ENCODE results near the gene ALX4. TPM values are rescaled to one million over a fixed set of nuclear protein-coding genes. Genes with fewer than 3 reads are reported as not detected.

ALX4 gene
- polyA plus RNA-seq, 1 of the 3 experiments (the other 2 are of a cell fraction): under 0.01 TPM

GRCh38 chr11:44260081-44260480 is 49.9 kb downstream of the ALX4 start:
- H2AFZ ChIP-seq (ENCODE audit: low read depth): no peak overlapping the region
- WGBS (ENCODE audit: low lambda C conversion rate): 51% methylated on average over 3 of the region's 4 CpGs
- POLR2A ChIA-PET: no interaction called here
- no peak for DNase-seq
- H3K9me2 ChIP-seq: no peaks in the 10 kb centered on the region
- no peaks in the 10 kb centered on the region for H3K79me2 ChIP-seq (ENCODE audit: insufficient read depth)
- H4K20me1 ChIP-seq (ENCODE audit: insufficient read depth): no peaks in the 10 kb centered on the region
- no peaks in the 10 kb centered on the region for H3K9me3 ChIP-seq
- H3F3A ChIP-seq (replicated peaks; ENCODE audit: insufficient read depth): no peaks in the 10 kb centered on the region
- no peaks in the 10 kb centered on the region for H3K36me3 ChIP-seq (replicated peaks in 1 of 2; ENCODE audit: control insufficient read depth in 1 of 2, insufficient read depth in 2 of 2, low read length in 1 of 2)
- H3K27me3 ChIP-seq (ENCODE audit: insufficient read depth): no peaks in the 10 kb centered on the region
- H3K9ac ChIP-seq: no peak overlapping the region
- TF ChIP-seq PBX3 (IDR thresholded peaks at IDR 0.05): no peak
- no peak overlapping the region for H3K4me3 ChIP-seq (ENCODE audit: low read depth in 2 of 2, low read length in 1 of 2)
- H3K4me1 ChIP-seq (ENCODE audit: control insufficient read depth in 1 of 2, insufficient read depth in 2 of 2, low read depth in 1 of 2, low read length in 1 of 2): peaks cover 0 to 12% of the 10 kb centered on the region in 2 experiments; a peak in 1 of 4 replicates
- H3K27ac ChIP-seq (ENCODE audit: low read depth in 2 of 2, low read length in 1 of 2): no peak overlapping the region
- no peak overlapping the region for H3K4me2 ChIP-seq
- CTCF ChIA-PET: interaction anchor here (0.6 to 2.3 kb wide), 4 partner anchors 26 to 150 kb away, joined by 3 to 11 read pairs (median 6); no protein-coding TSS in a partner anchor

GRCh38 chr11:44258839-44259420 is 51.0 kb downstream of the ALX4 start:
- H3K4me2 ChIP-seq: no peak overlapping the region
- no peak for DNase-seq
- H3K79me2 ChIP-seq (ENCODE audit: insufficient read depth): no peaks in the 10 kb centered on the region
- no peaks in the 10 kb centered on the region for H3K9me2 ChIP-seq
- H3F3A ChIP-seq (replicated peaks; ENCODE audit: insufficient read depth): no peaks in the 10 kb centered on the region
- H3K4me1 ChIP-seq (ENCODE audit: control insufficient read depth in 1 of 2, insufficient read depth in 2 of 2, low read depth in 1 of 2, low read length in 1 of 2): peaks cover 0 to 12% of the 10 kb centered on the region in 2 experiments; a peak in 1 of 4 replicates
- no peaks in the 10 kb centered on the region for H4K20me1 ChIP-seq (ENCODE audit: insufficient read depth)
- no peaks in the 10 kb centered on the region for H3K9me3 ChIP-seq
- no peak overlapping the region for H3K4me3 ChIP-seq (ENCODE audit: low read depth in 2 of 2, low read length in 1 of 2)
- no peak overlapping the region for H3K27ac ChIP-seq (ENCODE audit: low read depth in 2 of 2, low read length in 1 of 2)
- 84% methylated on average over 5 of the region's 5 CpGs for WGBS (ENCODE audit: low lambda C conversion rate)
- no peaks in the 10 kb centered on the region for H3K36me3 ChIP-seq (replicated peaks in 1 of 2; ENCODE audit: control insufficient read depth in 1 of 2, insufficient read depth in 2 of 2, low read length in 1 of 2)
- ChIA-PET POLR2A (no interaction called here), CTCF (interaction anchor here (1.4 to 2.4 kb wide), 5 partner anchors 12 to 148 kb away, joined by 4 to 11 read pairs (median 8); no protein-coding TSS in a partner anchor)
- no peaks in the 10 kb centered on the region for H3K27me3 ChIP-seq (ENCODE audit: insufficient read depth)
- no peak overlapping the region for H3K9ac ChIP-seq
- H2AFZ ChIP-seq (ENCODE audit: low read depth): no peak overlapping the region
- TF ChIP-seq GATA2 (CRISPR knock-in tag; IDR thresholded peaks at IDR 0.05) (no peak), TAF1 (IDR thresholded peaks at IDR 0.05; ENCODE audit: borderline replicate concordance, low read depth, low read length) (no peak), USF2 (IDR thresholded peaks at IDR 0.05; ENCODE audit: borderline replicate concordance, low read depth, low read length) (no peak), CHD2 (IDR thresholded peaks at IDR 0.05; ENCODE audit: low read length, partially characterized antibody) (no peak), NRF1 (IDR thresholded peaks at IDR 0.05; ENCODE audit: low read depth, low read length) (no peak), PBX3 (IDR thresholded peaks at IDR 0.05) (no peak), CTCF (IDR thresholded peaks at IDR 0.05) (no peak), USF1 (IDR thresholded peaks at IDR 0.05; ENCODE audit: borderline replicate concordance, low read depth) (no peak), NFIC (IDR thresholded peaks at IDR 0.05; ENCODE audit: borderline replicate concordance) (no peak), ELF1 (IDR thresholded peaks at IDR 0.05) (no peak), MAX (IDR thresholded peaks at IDR 0.05; ENCODE audit: low read depth) (no peak), IRF3 (IDR thresholded peaks at IDR 0.05; ENCODE audit: low read depth, low read length) (no peak), RXRA (IDR thresholded peaks at IDR 0.05; ENCODE audit: borderline replicate concordance, low read depth) (no peak), REST (IDR thresholded peaks at IDR 0.05; ENCODE audit: low read depth, low read length) (no peak)

Data from SK-N-SH (cell line).